HL-60 (cell line): ENCODE results near the gene RTN4.

Experiments used
- DNase-seq, 2 experiments: peaks; one replicate each; pipeline ENCODE4 v3.0.0-alpha.2; 2010 to 2020; ENCODE audit warnings: low read depth in 1 of 2, low spot score in 1 of 2
- H3K27ac ChIP-seq: fragments of 250-450 bp; sonication (Bioruptor Pico); replicated peaks from 2 replicates; pipeline ENCODE4 v1.5.1; 2020; ENCODE audit warnings: mild to moderate bottlenecking, moderate library complexity
- H3K27me3 ChIP-seq: fragments of 250-450 bp; sonication (Bioruptor Pico); 2 replicates; pipeline ENCODE4 v1.5.1; 2021; ENCODE audit warnings: mild to moderate bottlenecking, moderate library complexity; ENCODE audit not compliant: insufficient read depth, poor library complexity, severe bottlenecking
- H3K4me3 ChIP-seq: replicated peaks from 2 replicates; pipeline ENCODE4 v1.5.1; 2011; ENCODE audit warnings: mild to moderate bottlenecking, control low read depth, low read length; ENCODE audit not compliant: insufficient read depth
- GABPA ChIP-seq: IDR thresholded peaks from 2 replicates; pipeline ENCODE4 v1.6.1; 2012; ENCODE audit warnings: low read depth
- POLR2AphosphoS5 ChIP-seq: IDR thresholded peaks from 2 replicates; pipeline ENCODE4 v1.6.1; 2012; ENCODE audit warnings: low read depth
- SPI1 ChIP-seq: IDR thresholded peaks from 2 replicates; pipeline ENCODE4 v1.6.1; 2012; ENCODE audit warnings: low read depth, mild to moderate bottlenecking, borderline replicate concordance
- TF ChIP-seq, protein P1 (sequence below): IDR thresholded peaks from 2 replicates; pipeline ENCODE4 v1.6.1; 2012; ENCODE audit warnings: low read depth; ENCODE audit not compliant: insufficient replicate concordance
- TF ChIP-seq, protein P2 (sequence below): IDR thresholded peaks from one replicate; pipeline ENCODE4 v1.5.1; 2011; ENCODE audit warnings: low read length, control low read depth, inconsistent platforms; ENCODE audit not compliant: insufficient read depth

Gene RTN4

DNA sequence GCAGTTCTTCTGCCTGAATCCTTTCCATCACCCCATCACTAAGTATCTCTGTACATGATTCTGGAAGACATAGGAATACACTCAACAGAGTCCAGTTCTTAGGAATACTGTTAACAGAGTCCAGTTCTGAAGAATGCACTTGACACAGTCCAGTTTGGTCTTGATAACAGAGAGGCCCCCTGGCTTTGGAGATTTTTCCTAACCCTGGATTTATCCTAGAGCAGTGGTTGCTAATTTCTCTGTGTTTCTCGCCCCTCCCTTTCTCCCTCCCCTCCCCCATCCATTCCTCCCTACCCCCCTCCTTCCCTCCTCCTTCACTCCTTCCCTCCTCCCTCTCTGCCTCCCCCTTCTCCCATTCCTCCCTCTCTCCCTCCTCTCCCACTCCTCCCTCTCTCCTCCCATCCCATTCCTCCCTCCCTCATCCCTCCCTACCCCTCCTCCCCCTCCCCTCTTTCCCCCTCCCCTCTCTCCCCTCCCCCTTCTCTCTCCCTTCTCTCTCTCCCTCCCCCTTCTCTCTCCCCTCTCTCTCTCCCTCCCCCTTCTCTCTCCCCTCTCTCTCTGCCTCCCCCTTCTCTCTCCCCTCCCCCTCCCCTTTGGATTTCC lies 105.4 kb downstream of the RTN4 start:
- DNase-seq: no peak
- no peak overlapping the region for H3K4me3 ChIP-seq
- TF ChIP-seq, protein P1, sequence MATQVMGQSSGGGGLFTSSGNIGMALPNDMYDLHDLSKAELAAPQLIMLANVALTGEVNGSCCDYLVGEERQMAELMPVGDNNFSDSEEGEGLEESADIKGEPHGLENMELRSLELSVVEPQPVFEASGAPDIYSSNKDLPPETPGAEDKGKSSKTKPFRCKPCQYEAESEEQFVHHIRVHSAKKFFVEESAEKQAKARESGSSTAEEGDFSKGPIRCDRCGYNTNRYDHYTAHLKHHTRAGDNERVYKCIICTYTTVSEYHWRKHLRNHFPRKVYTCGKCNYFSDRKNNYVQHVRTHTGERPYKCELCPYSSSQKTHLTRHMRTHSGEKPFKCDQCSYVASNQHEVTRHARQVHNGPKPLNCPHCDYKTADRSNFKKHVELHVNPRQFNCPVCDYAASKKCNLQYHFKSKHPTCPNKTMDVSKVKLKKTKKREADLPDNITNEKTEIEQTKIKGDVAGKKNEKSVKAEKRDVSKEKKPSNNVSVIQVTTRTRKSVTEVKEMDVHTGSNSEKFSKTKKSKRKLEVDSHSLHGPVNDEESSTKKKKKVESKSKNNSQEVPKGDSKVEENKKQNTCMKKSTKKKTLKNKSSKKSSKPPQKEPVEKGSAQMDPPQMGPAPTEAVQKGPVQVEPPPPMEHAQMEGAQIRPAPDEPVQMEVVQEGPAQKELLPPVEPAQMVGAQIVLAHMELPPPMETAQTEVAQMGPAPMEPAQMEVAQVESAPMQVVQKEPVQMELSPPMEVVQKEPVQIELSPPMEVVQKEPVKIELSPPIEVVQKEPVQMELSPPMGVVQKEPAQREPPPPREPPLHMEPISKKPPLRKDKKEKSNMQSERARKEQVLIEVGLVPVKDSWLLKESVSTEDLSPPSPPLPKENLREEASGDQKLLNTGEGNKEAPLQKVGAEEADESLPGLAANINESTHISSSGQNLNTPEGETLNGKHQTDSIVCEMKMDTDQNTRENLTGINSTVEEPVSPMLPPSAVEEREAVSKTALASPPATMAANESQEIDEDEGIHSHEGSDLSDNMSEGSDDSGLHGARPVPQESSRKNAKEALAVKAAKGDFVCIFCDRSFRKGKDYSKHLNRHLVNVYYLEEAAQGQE: no peak
- TF ChIP-seq POLR2AphosphoS5: no peak
- TF ChIP-seq SPI1: no peak
- no peak for TF ChIP-seq GABPA
- no peaks in the 10 kb centered on the region for H3K27me3 ChIP-seq
- H3K27ac ChIP-seq: no peak overlapping the region

DNA sequence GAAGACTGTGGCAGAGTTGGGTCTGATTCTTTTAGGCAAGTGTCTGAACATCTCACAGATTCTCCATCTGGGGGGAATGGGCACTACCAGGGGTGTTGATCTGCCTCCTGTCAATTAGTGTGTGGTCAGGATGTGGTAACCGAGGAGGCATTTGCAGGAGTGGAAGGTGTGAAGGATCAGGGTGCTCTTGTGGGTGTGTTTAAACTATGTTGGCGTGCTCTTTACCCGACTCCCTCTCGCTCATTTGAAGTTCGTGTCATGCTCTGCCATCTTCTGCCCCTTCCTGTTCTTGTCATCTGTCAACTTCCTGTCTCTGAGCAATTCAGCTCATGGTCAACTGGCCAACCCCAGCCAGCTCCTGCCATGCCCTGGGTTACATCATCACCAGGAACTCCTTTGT lies 107.9 kb downstream of the RTN4 start:
- Histone ChIP-seq H3K4me3 (no peak overlapping the region), H3K27ac (no peak overlapping the region), H3K27me3 (no peaks in the 10 kb centered on the region)
- TF ChIP-seq, protein P2, sequence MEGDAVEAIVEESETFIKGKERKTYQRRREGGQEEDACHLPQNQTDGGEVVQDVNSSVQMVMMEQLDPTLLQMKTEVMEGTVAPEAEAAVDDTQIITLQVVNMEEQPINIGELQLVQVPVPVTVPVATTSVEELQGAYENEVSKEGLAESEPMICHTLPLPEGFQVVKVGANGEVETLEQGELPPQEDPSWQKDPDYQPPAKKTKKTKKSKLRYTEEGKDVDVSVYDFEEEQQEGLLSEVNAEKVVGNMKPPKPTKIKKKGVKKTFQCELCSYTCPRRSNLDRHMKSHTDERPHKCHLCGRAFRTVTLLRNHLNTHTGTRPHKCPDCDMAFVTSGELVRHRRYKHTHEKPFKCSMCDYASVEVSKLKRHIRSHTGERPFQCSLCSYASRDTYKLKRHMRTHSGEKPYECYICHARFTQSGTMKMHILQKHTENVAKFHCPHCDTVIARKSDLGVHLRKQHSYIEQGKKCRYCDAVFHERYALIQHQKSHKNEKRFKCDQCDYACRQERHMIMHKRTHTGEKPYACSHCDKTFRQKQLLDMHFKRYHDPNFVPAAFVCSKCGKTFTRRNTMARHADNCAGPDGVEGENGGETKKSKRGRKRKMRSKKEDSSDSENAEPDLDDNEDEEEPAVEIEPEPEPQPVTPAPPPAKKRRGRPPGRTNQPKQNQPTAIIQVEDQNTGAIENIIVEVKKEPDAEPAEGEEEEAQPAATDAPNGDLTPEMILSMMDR: no peak
- TF ChIP-seq, protein P1: no peak
- TF ChIP-seq GABPA (no peak), SPI1 (no peak), POLR2AphosphoS5 (no peak)
- DNase-seq: no peak

DNA sequence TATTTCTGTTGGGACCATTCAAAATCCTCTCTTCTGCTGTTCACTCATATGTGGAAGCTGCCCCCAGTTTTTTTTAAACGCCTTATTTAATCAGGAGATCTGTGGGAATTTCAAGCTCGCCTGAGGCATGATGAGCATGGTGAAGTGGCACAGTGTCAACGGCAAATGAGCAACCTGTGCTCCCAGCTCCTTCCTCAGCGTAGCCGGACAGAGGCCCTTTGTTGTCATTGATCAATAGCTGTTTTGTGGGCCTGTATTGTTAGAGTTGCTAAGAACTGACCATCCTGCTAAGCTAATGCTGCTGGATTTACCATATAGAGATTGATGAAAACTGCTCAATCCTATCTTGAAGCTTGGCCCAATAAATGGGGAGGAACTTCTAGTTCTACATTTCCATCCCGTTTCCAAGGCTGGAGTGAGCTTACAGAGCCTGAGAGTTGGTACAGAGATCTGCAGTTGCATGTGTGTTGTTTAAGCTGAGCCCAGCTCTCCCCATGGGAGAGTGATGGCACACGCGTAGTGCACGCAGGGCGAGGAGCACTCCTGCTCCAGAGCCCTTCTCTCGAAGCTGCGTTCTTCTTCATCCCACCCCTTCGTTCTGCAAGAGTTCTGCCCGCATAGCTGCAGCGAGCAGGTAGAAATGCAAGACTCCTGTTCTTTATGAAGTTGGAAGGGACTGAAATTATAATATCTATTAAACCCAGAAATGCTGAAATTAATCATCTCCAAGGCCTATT lies 108.8 kb downstream of the RTN4 start:
- Histone ChIP-seq H3K27ac (no peak overlapping the region), H3K27me3 (no peaks in the 10 kb centered on the region), H3K4me3 (no peak overlapping the region)
- DNase-seq: no peak
- no peak for TF ChIP-seq GABPA

DNA sequence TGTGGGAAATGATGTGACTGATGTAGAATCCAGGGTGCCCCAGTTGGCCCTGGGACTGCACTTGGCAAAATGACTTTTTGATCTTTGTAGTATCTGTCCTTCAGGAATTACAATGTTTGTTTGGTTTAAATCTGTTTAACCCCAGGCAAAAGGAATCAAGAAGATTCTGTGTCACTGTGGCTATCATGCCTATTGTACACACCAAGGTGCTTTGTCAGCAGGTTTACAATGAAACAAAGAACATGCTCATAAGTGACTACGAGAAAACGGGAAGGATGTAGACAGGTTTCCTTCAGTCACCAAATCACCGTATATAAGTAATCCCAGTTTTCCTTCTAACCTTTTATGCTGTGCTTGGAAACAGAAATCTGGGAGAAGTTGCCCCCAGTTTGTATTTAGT lies 109.5 kb downstream of the RTN4 start:
- DNase-seq: no peak
- H3K4me3 ChIP-seq: no peak overlapping the region
- H3K27me3 ChIP-seq: no peaks in the 10 kb centered on the region
- TF ChIP-seq SPI1 (no peak), GABPA (no peak), POLR2AphosphoS5 (no peak)
- TF ChIP-seq, protein P1: no peak
- TF ChIP-seq, protein P2: no peak
- no peak overlapping the region for H3K27ac ChIP-seq
